GM12865 (cell line): ENCODE measurements around the gene ATP10B.

ENCODE experiments used
- DNase-seq: peaks from one replicate; pipeline ENCODE4 v3.0.0; 2010; ENCODE audit warnings: low read depth
- H3K4me3 ChIP-seq: 2 replicates; pipeline ENCODE4 v1.5.1; 2011; ENCODE audit warnings: mild to moderate bottlenecking, low read depth, low read length, control low read depth
- TF ChIP-seq, protein P1 (sequence below): IDR thresholded peaks from 2 replicates; pipeline ENCODE4 v1.5.1; 2011; ENCODE audit warnings: low read length, control low read depth, low read depth, inconsistent platforms; ENCODE audit not compliant: insufficient read depth; ENCODE audit errors: missing control alignments

Gene ATP10B

DNA sequence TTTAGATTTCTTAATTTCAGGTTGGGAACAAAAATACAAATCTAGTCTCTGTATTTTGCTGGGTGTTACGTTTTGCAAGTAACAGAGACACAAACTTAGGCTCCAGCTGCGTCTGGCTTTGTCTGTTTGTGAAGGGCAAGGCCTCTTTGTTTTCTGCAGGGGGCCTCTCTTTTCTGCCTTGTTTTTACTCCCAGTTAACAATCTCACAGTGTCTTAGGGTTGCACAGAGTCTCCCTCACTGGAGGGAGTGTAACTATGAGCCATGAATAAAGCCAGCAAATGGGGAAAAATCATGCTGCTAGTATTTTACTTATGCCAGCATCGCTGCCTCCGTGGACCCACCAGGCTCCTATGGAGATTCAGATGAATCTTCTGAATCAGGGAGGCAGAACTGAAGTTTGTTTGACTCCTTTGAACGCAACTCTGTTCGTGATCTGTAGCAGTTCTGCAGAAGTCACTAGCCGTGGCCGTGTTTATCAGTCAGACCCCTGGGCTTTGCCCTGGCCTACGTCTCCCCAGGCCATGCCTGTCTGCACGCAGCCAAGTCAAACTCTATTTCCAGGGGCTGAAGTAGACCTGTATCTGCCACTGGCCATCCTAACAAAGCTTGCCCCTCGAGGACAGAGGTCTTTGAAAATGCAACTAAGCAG, 77.2 kb downstream of the ATP10B start:
- TF ChIP-seq, protein P1, sequence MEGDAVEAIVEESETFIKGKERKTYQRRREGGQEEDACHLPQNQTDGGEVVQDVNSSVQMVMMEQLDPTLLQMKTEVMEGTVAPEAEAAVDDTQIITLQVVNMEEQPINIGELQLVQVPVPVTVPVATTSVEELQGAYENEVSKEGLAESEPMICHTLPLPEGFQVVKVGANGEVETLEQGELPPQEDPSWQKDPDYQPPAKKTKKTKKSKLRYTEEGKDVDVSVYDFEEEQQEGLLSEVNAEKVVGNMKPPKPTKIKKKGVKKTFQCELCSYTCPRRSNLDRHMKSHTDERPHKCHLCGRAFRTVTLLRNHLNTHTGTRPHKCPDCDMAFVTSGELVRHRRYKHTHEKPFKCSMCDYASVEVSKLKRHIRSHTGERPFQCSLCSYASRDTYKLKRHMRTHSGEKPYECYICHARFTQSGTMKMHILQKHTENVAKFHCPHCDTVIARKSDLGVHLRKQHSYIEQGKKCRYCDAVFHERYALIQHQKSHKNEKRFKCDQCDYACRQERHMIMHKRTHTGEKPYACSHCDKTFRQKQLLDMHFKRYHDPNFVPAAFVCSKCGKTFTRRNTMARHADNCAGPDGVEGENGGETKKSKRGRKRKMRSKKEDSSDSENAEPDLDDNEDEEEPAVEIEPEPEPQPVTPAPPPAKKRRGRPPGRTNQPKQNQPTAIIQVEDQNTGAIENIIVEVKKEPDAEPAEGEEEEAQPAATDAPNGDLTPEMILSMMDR = no peak

DNA sequence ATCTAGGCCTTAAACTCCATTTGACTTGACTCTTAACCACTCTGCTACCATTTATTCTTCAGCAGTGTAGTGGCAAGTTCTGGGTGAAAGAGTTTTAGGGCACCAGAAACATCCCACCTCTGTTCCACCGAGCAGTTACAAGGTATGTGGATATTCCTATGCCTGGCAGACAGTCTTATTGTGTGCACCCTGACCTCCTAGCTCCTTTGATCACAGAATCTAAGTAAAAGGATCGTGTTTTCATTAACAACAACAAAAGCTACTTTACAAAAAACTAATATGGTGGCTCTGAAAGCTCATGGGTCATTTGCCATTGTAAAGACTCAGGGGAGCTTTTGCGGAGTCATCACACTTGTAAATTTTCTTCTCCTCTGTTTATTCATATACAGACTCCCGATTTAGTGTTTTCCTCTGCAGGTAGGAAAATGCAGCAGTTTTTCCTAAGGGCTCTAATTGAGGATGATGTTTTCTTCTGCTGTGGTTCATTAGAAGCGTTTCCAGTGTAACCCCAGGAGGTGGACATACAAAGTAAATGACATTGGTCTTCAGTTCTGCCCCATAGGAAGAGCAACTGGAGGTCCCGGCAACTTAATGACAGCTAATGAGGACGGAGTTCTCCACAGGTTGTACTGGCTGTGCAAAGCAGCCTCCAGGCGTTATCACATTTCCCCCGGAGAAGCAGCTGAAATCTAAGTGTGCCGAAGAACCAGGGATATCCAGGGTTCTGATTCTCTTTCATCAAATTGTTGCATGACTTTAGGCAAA, 78.2 kb downstream of the ATP10B start:
- no peak for DNase-seq

More for the DNA sequence above, 77.2 kb downstream of the ATP10B start:
- no peak overlapping the region for H3K4me3 ChIP-seq
- DNase-seq = no peak

DNA sequence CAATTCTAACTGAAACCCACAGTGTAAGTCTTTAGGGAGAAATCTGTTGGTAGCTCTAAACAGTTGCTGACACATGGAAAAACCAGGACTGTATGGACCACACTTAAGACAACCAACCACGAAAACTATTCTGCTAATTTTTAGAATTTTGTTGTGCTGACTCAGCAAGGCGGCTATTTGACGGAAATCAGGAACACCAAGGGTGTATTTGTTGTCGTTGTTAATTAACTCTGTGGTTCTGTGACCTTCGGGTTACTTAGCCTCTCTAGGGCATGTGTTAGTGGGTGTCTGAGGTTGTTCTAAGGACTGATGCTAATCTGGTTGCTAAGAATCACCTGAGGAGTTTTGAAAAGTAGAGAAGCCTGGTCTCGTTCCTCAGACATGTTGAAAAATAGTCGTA, 79.2 kb downstream of the ATP10B start:
- DNase-seq = no peak
- TF ChIP-seq, protein P1 = no peak
- H3K4me3 ChIP-seq = no peak overlapping the region

More for the DNA sequence above, 78.2 kb downstream of the ATP10B start:
- TF ChIP-seq, protein P1 = no peak
- H3K4me3 ChIP-seq = no peak overlapping the region

DNA sequence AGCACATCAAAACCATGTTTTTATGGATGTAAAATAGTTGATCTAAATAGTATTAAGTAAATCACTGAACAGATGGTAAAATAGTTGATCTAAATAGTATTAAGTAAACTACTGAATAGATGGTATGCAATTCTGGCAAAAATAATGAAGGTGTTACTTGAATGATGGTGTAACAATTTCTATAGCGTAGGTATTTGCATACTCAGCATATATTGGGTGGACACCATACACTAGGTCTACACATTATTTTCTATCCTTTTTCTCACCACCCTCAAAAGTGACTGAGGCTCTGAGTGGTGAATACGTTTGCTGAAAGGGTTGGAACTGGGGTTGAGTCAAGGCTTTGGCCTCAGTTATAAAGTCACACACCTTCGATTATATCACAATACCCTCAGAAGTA, 81.3 kb downstream of the ATP10B start:
- H3K4me3 ChIP-seq = no peak overlapping the region
- no peak for DNase-seq
- TF ChIP-seq, protein P1 = no peak

DNA sequence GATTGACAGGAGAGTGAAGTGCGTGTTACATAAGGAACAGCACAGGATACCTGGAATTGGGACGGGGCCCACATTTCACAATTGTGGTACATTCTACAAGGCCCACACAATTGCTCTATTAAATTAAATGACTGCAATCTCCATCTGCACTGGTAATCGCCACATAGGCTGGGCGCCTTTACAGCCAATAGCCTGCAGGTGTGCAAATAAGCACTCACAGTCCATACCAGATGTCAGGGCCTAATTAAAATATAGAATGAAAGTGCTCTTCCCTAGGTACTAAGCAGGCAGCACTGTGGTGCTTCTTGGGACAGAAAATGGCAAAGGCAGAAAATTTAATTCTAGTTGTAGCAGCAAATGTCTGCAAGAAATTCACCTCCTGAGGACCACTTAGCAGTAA, 82.7 kb downstream of the ATP10B start:
- TF ChIP-seq, protein P1 = no peak
- H3K4me3 ChIP-seq = no peak overlapping the region
- DNase-seq = no peak

DNA sequence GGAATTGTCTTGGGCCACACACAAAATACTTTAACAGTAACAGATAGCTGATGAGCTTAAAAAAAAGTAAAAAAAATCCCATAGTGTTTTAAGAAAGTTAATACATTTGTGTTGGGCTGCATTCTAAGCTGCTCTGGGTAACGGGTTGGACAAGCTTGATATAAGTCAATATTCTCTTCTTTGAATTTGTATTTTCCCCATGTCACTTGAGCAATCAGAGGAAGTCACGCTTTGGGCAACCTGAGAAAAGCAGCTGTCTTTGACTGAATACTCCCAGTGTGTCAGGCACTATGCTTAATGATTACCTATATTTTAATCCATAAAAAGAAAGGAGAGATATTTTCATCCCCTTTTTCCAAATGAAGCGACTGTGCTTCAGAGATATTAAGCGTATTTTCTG, 84.9 kb downstream of the ATP10B start:
- TF ChIP-seq, protein P1 = no peak
- H3K4me3 ChIP-seq = no peak overlapping the region
- no peak for DNase-seq

DNA sequence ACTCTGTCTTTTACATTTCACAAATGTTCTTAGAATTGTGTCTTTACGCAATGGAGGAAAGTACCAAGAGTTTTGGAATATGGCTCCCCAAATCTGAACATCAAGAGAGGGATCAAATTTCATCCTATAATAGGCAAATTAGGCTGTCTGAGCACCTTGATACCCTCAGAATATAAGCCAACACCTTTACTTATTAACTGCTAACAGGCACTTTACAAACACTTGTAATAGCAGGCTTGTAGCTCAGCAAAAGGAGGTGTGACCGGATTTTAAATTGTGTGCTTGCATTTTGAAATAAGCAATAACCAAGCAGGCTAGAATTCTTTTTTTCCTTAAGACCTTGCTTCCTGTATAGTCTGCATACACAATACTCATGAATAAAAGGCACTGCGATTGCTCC, 92.0 kb downstream of the ATP10B start:
- H3K4me3 ChIP-seq = no peak overlapping the region
- no peak for DNase-seq
- TF ChIP-seq, protein P1 = no peak
